VCaP (cell line): ENCODE measurements around the gene NOTO.

Source experiments
- H3K27ac ChIP-seq: fragments of 450-650 bp; 2 replicates; pipeline ENCODE4 v1.5.1; 2017
- TF ChIP-seq, protein P1 (sequence below): fragments of 450-650 bp; conservative IDR thresholded peaks from 2 replicates; pipeline ENCODE4 v1.5.1; 2017; ENCODE audit warnings: mild to moderate bottlenecking, moderate library complexity

NOTO gene

GRCh38 chr2:73217826-73218225, 15.5 kb downstream of the NOTO start:
- TF ChIP-seq, protein P1, sequence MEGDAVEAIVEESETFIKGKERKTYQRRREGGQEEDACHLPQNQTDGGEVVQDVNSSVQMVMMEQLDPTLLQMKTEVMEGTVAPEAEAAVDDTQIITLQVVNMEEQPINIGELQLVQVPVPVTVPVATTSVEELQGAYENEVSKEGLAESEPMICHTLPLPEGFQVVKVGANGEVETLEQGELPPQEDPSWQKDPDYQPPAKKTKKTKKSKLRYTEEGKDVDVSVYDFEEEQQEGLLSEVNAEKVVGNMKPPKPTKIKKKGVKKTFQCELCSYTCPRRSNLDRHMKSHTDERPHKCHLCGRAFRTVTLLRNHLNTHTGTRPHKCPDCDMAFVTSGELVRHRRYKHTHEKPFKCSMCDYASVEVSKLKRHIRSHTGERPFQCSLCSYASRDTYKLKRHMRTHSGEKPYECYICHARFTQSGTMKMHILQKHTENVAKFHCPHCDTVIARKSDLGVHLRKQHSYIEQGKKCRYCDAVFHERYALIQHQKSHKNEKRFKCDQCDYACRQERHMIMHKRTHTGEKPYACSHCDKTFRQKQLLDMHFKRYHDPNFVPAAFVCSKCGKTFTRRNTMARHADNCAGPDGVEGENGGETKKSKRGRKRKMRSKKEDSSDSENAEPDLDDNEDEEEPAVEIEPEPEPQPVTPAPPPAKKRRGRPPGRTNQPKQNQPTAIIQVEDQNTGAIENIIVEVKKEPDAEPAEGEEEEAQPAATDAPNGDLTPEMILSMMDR, result no peak
- H3K27ac ChIP-seq, result no peak overlapping the region

DNA sequence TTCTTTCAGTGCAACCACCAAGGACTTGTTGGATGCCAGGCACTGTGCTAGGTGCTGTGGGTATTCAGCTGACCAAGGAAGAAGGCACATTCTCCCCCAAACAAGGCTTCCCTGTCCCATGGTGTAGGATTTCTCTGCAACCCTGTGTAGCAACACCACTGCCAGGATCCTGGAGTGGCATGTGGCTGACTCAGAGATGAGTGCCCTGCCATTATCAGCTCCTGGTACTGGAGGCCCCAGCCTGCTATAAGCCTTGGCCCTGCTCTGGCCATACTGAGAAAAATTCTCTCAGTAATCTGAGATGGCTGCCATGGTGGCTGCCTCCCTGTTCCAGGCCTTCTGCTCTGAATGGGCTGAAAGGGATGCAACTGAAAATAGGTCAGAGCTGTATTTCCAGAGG, 15.9 kb downstream of the NOTO start:
- H3K27ac ChIP-seq, result no peak overlapping the region
- TF ChIP-seq, protein P1, result no peak

DNA sequence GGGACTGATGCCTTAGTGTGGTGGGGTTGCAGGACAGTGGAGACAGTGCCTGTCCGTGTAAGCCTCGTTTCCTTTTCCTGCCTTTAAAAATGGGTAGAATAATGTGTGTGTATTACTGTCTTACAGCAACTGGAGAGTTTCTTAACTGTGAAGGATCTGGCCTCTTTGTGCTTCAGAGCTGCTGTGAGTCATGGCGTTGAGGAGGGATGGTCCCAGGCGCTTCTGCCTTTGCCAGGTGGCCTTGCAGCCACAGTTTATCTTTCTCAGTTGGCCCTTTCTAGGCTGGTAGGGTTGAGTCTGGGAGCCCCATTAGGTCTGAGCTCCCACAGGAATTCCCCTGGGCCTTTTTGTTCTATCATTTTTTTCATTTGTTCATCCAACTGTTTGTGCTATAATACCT, 21.4 kb downstream of the NOTO start:
- no peak overlapping the region for H3K27ac ChIP-seq
- TF ChIP-seq, protein P1, result no peak

- no peak overlapping the region for H3K27ac ChIP-seq
- TF ChIP-seq, protein P1, result no peak
Measured at GRCh38 chr2:73225513-73226360, 23.4 kb downstream of the NOTO start.

DNA sequence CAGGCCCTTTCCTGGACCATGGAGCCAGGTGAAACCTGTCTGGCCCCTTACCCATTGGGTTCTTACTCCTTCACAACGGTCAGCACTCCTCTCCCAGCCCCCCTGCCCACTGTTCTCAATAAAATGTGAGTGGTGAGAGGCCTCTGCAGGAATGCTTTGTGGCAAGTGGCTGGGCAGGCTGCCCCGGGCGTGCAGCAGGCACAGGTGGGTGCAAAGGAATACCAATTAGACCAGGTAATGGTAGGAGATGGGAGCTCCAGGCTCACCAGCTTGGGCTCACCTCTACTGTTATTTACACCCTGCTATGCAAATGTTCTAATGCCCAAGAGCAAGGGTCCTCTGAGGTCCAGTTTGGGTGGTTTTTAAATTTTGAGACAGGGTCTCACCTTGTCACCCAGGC, 24.7 kb downstream of the NOTO start:
- TF ChIP-seq, protein P1, result no peak
- no peak overlapping the region for H3K27ac ChIP-seq

- no peak overlapping the region for H3K27ac ChIP-seq
- TF ChIP-seq, protein P1, result no peak
Measured at GRCh38 chr2:73228631-73229030, 26.3 kb downstream of the NOTO start.

DNA sequence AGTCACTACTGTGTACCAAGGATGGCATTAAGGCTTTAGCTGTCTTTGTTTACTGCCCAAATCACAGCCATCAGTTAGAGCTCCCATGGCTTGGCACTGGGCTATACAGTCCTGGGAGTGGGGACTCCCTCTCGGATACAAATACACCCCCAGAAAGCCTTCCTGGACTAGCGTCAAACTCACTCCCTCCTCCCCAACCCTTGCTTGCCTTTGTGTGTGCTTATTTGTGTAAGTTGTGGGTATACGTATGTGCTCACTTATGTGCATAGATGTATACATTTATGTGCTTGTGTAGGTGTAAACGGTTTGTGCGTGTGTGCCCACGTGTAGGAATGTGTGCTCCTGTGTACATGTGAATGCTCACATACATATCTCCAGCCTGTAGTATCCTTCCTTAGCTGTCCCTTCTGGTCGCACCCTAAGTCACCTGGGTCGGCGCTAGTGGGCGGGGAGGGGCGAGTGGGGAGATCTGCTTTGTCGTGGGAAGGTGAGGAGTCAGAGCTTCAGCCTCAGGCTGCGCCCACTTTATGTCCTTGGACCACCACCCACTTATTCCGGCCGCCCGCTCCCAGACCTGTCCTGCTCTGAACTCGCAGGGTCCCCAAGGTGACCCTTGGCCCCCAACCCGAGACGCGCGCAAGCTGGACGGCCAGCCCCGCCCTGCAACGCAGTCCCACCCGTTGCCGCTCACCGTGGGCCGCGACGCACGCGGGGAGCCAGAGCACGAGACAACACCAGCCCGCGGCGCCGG, 30.2 kb downstream of the NOTO start:
- H3K27ac ChIP-seq, result peak overlapping the region; percentile 87
- TF ChIP-seq, protein P1, result peak; percentile 23; the same call in 1 of the 2 replicates
